Measurements from ENCODE around the gene GLOD4. TPM values are rescaled to one million over a fixed set of nuclear protein-coding genes. Genes with fewer than 3 reads are reported as not detected.
"Not testable (repeated sequence)": the region's sequence is repeated elsewhere in the genome, so short reads cannot be mapped to it uniquely, and the experiment has no call there.

Gene GLOD4
- total RNA-seq, 1 donor from 2014 or later, result 80.1 TPM

- H3K9me3 Mint-ChIP-seq (ENCODE audit: unreplicated experiment), result peaks cover 23% of the 10 kb centered on the region
- no peak for TF ChIP-seq CTCF (IDR thresholded peaks at IDR 0.05; ENCODE audit: partially characterized antibody, unreplicated experiment)
- H3K4me1 Mint-ChIP-seq (ENCODE audit: low read depth, unreplicated experiment), result peaks cover 23% of the 10 kb centered on the region
- peaks cover 4% of the 10 kb centered on the region for H3K36me3 Mint-ChIP-seq (ENCODE audit: unreplicated experiment)
- no peak for DNase-seq
- H3K27ac Mint-ChIP-seq (ENCODE audit: unreplicated experiment), result no peak overlapping the region
- no peak overlapping the region for H3K4me3 Mint-ChIP-seq (ENCODE audit: unreplicated experiment)
- H3K27me3 Mint-ChIP-seq (ENCODE audit: unreplicated experiment), result peaks cover 7% of the 10 kb centered on the region
These were observed 7.2 kb upstream of the GLOD4 start for GRCh38 chr17:789160-789840.

- no peak overlapping the region for H3K27ac Mint-ChIP-seq (ENCODE audit: unreplicated experiment)
- peaks cover 4% of the 10 kb centered on the region for H3K36me3 Mint-ChIP-seq (ENCODE audit: unreplicated experiment)
- peaks cover 16% of the 10 kb centered on the region for H3K4me1 Mint-ChIP-seq (ENCODE audit: low read depth, unreplicated experiment)
- TF ChIP-seq CTCF (IDR thresholded peaks at IDR 0.05; ENCODE audit: partially characterized antibody, unreplicated experiment), result no peak
- no peak for DNase-seq
- H3K27me3 Mint-ChIP-seq (ENCODE audit: unreplicated experiment), result peaks cover 3% of the 10 kb centered on the region
- H3K4me3 Mint-ChIP-seq (ENCODE audit: unreplicated experiment), result no peak overlapping the region
- peaks cover 19% of the 10 kb centered on the region for H3K9me3 Mint-ChIP-seq (ENCODE audit: unreplicated experiment)
These were observed 6.5 kb upstream of the GLOD4 start for GRCh38 chr17:788551-788950.

GRCh38 chr17:787641-788221, 5.7 kb upstream of the GLOD4 start:
- peaks cover 17% of the 10 kb centered on the region for H3K4me1 Mint-ChIP-seq (ENCODE audit: low read depth, unreplicated experiment)
- DNase-seq, result no peak
- no peak for TF ChIP-seq CTCF (IDR thresholded peaks at IDR 0.05; ENCODE audit: partially characterized antibody, unreplicated experiment)
- H3K9me3 Mint-ChIP-seq (ENCODE audit: unreplicated experiment), result peaks cover 22% of the 10 kb centered on the region
- H3K27me3 Mint-ChIP-seq (ENCODE audit: unreplicated experiment), result peaks cover 4% of the 10 kb centered on the region
- H3K27ac Mint-ChIP-seq (ENCODE audit: unreplicated experiment), result no peak overlapping the region
- H3K36me3 Mint-ChIP-seq (ENCODE audit: unreplicated experiment), result peaks cover 4% of the 10 kb centered on the region
- no peak overlapping the region for H3K4me3 Mint-ChIP-seq (ENCODE audit: unreplicated experiment)

GRCh38 chr17:785901-786300, 3.8 kb upstream of the GLOD4 start:
- H3K4me3 Mint-ChIP-seq (ENCODE audit: unreplicated experiment); H3K27me3 Mint-ChIP-seq (ENCODE audit: unreplicated experiment); H3K4me1 Mint-ChIP-seq (ENCODE audit: low read depth, unreplicated experiment); H3K27ac Mint-ChIP-seq (ENCODE audit: unreplicated experiment); H3K36me3 Mint-ChIP-seq (ENCODE audit: unreplicated experiment); DNase-seq: not testable (repeated sequence)
- H3K9me3 Mint-ChIP-seq (ENCODE audit: unreplicated experiment), result peaks cover 24% of the 10 kb centered on the region

GRCh38 chr17:784143-784542, 2.1 kb upstream of the GLOD4 start:
- Mint-ChIP-seq H3K27ac (ENCODE audit: unreplicated experiment) (no peak overlapping the region), H3K4me3 (ENCODE audit: unreplicated experiment) (peak overlapping the region; percentile 26), H3K36me3 (ENCODE audit: unreplicated experiment) (peaks cover 4% of the 10 kb centered on the region), H3K4me1 (ENCODE audit: low read depth, unreplicated experiment) (peaks cover 6% of the 10 kb centered on the region), H3K27me3 (ENCODE audit: unreplicated experiment) (peaks cover 6% of the 10 kb centered on the region), H3K9me3 (ENCODE audit: unreplicated experiment) (peaks cover 18% of the 10 kb centered on the region)
- no peak for DNase-seq
- TF ChIP-seq CTCF (IDR thresholded peaks at IDR 0.05; ENCODE audit: partially characterized antibody, unreplicated experiment), result no peak
